Upper lobe of left lung (tissue), 6 donors: ENCODE data around the gene TRIM31. TPM values are rescaled to one million over a fixed set of nuclear protein-coding genes. Genes with fewer than 3 reads are reported as not detected.
"Not testable (repeated sequence)": the region's sequence is repeated elsewhere in the genome, so short reads cannot be mapped to it uniquely, and the experiment has no call there.

ENCODE experiments used
- ATAC-seq, 2 donors: fragments of 200-7000 bp; cut with Tn5 transposase; one replicate each; pipeline ENCODE4 v1.9.1; 2022; ENCODE audit warnings: mild to moderate bottlenecking in 2 of 2, moderate library complexity in 2 of 2; ENCODE audit not compliant: low FRiP score in 2 of 2
- DNase-seq, 2 donors: peaks; one replicate each; pipeline ENCODE4 v3.0.0-alpha.2; 2019 to 2020
- H3K27ac ChIP-seq, 4 donors: fragments of 200-600 bp; sonication (generic); one replicate each; pipeline ENCODE4 v1.5.1; 2016 to 2019
- H3K27me3 ChIP-seq, 4 donors: fragments of 200-600 bp; sonication (generic); one replicate each; pipeline ENCODE4 v1.5.1; 2017 to 2019
- H3K36me3 ChIP-seq, 4 donors: fragments of 200-600 bp; sonication (generic); one replicate each; pipeline ENCODE4 v1.5.1; 2016 to 2019
- H3K4me1 ChIP-seq, 4 donors: fragments of 200-600 bp; sonication (generic); one replicate each; pipeline ENCODE4 v1.5.1; 2018 to 2019
- H3K4me3 ChIP-seq, 4 donors: fragments of 200-600 bp; sonication (generic); one replicate each; pipeline ENCODE4 v1.5.1; 2017 to 2019; ENCODE audit warnings: mild to moderate bottlenecking in 2 of 4, moderate library complexity in 1 of 4
- H3K9me3 ChIP-seq, 4 donors: fragments of 200-600 bp; sonication (generic); one replicate each; pipeline ENCODE4 v1.5.1; 2018 to 2019
- CTCF ChIP-seq, 6 experiments: fragments of 450-650 bp in 4 of 6; fragments of 200-600 bp in 2 of 6; sonication (generic) in 2 of 6; IDR thresholded peaks; one replicate each; pipeline ENCODE4 v1.5.1; 2016 to 2019; ENCODE audit warnings: antibody characterized with exemption in 6 of 6
- EP300 ChIP-seq, 4 donors: sonication (generic); formaldehyde crosslinking; IDR thresholded peaks; one replicate each; pipeline ENCODE4 v1.5.1; 2017; ENCODE audit warnings: antibody characterized with exemption in 4 of 4, control low read depth in 2 of 4
- POLR2A ChIP-seq, 4 donors: fragments of 450-650 bp; IDR thresholded peaks; one replicate each; pipeline ENCODE4 v1.5.1; 2016 to 2017; ENCODE audit warnings: antibody characterized with exemption in 4 of 4, mild to moderate bottlenecking in 2 of 4
- POLR2AphosphoS5 ChIP-seq, 2 donors: sonication (generic); formaldehyde crosslinking; IDR thresholded peaks; one replicate each; pipeline ENCODE4 v1.5.1; 2017; ENCODE audit warnings: antibody characterized with exemption in 2 of 2
- WGBS, 2 donors: methylation state at CpG; one replicate each; pipeline ENCODE4 v1.1.5; 2017 to 2018; 5-methylcytosine and 5-hydroxymethylcytosine counted together
- total RNA-seq, 6 donors: library from RNA; depleted of rRNA in 4 of 6; stranded (reverse); fragments of >200 nt in 4 of 6; gene quantifications; one replicate each; pipeline versions ENCODE4 v1.1.0 to v1.2.1, GENCODE V29; 2016 to 2021
- donor health status: DM: no; HTN: no; CAD: no; lungs with moderate emphysema.
- donor health status: DM: no; HTN: yes; CAD: no; lungs with severe emphysema.

Gene TRIM31
- total RNA-seq, 6 donors from 2014 or later = 0.17 to 0.79 TPM; not detected in 4

- H3K4me1 ChIP-seq = peaks cover 0 to 5% (median 3%) of the 10 kb centered on the region in 4 donors
- H3K36me3 ChIP-seq = no peaks in the 10 kb centered on the region
- DNase-seq (no peak), ATAC-seq (no peak)
- H3K27ac ChIP-seq = no peak overlapping the region
- H3K4me3 ChIP-seq = no peak overlapping the region
- H3K9me3 ChIP-seq = no peaks in the 10 kb centered on the region
- WGBS, 2 donors = 26 to 30% methylated on average over 2 of the region's 2 CpGs
- no peaks in the 10 kb centered on the region for H3K27me3 ChIP-seq
- TF ChIP-seq CTCF (IDR thresholded peaks at IDR 0.05) (no peak), POLR2AphosphoS5 (IDR thresholded peaks at IDR 0.05) (no peak), EP300 (IDR thresholded peaks at IDR 0.05) (no peak), POLR2A (IDR thresholded peaks at IDR 0.05) (no peak)
Observed at GRCh38 chr6:30122515-30122914, 9.6 kb upstream of the TRIM31 start.

DNA sequence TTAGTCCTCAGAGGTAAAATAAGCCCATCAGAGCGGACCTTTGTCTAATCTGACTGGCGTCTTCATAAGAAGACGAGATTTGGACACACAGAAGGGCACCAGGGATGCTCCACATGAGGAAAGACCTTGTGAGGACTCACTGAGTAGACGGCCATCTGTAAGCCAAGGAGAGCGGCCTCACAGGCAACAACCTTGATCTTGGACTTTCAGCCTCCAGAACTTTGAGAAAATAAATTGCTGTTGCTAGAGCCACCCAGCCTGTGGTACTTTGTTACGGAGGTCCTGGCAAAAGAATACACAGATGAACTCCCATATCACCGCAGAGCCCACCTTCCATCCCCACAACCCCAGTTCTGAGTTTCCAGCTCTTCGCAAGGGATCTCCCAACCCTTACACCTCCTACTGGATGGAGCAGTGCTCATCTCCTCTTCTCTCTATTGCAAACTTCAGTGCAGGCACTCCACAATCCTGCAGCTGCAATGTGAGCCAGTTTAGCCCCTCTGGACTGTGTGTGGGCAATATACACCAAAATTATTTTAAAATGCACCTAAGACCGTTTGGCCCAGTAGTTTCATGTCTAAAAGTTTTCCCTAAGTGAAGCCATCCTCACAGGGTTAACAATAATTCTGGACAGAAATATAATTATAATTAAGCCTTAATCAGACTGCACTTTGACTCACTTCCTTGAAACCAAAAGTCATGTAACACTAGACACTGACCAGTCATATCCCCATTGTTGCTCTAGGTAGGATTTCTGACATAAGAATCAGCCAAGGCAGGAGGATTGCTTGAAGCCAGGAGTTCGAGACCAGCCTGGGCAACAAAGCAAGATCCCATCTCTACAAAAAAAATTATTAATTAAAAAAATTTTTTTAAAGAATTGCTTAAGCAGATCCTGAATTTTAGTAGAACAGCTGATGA, 8.8 kb upstream of the TRIM31 start:
- no peak for TF ChIP-seq EP300 (IDR thresholded peaks at IDR 0.05)
- TF ChIP-seq CTCF (IDR thresholded peaks at IDR 0.05) = no peak
- TF ChIP-seq POLR2AphosphoS5 (IDR thresholded peaks at IDR 0.05) = no peak
- TF ChIP-seq POLR2A (IDR thresholded peaks at IDR 0.05) = no peak
- no peaks in the 10 kb centered on the region for H3K36me3 ChIP-seq
- H3K27me3 ChIP-seq = no peaks in the 10 kb centered on the region
- no peak for ATAC-seq
- H3K4me3 ChIP-seq = no peak overlapping the region
- no peak overlapping the region for H3K27ac ChIP-seq
- DNase-seq = no peak
- H3K4me1 ChIP-seq = no peaks in the 10 kb centered on the region
- 78 to 90% methylated on average over 10 of the region's 10 CpGs for WGBS, 2 donors
- no peaks in the 10 kb centered on the region for H3K9me3 ChIP-seq

GRCh38 chr6:30118691-30119090, 5.8 kb upstream of the TRIM31 start:
- DNase-seq, H3K27me3 ChIP-seq, H3K4me1 ChIP-seq, H3K4me3 ChIP-seq, H3K27ac ChIP-seq, H3K9me3 ChIP-seq, H3K36me3 ChIP-seq, ATAC-seq: not testable (repeated sequence)
- WGBS, 2 donors = 89 to 92% methylated on average over 5 of the region's 5 CpGs

DNA sequence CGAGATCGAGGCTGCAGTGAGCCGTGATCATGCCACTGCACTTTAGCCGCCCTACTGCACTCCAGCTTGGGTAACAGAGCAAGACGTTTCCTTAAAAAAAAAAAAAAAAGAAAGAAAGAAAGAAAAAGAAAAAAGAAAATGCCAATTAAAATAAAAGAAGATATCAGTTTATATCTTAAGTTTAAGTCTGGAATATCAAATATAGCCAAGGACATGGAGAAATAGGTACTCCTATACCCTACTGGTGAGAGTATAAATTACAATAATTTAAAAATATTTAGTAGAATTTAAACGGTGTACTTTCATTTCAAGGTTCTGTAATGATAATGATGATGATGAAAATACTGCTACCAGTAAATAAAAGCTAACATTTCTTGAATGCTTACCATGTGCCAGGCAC, 3.8 kb upstream of the TRIM31 start:
- no peak for ATAC-seq
- H3K27me3 ChIP-seq = no peaks in the 10 kb centered on the region

GRCh38 chr6:30113841-30114240, 951 bp upstream of the TRIM31 start:
- H3K36me3 ChIP-seq = no peaks in the 10 kb centered on the region
- no peaks in the 10 kb centered on the region for H3K27me3 ChIP-seq
- ATAC-seq = no peak
- 51 to 54% methylated on average over 1 of the region's 1 CpG for WGBS, 2 donors
- DNase-seq = no peak
- H3K27ac ChIP-seq = no peak overlapping the region
- TF ChIP-seq POLR2A (IDR thresholded peaks at IDR 0.05) = no peak
- no peak for TF ChIP-seq CTCF (IDR thresholded peaks at IDR 0.05)
- no peak for TF ChIP-seq EP300 (IDR thresholded peaks at IDR 0.05)
- TF ChIP-seq POLR2AphosphoS5 (IDR thresholded peaks at IDR 0.05) = no peak
- H3K4me3 ChIP-seq = no peak overlapping the region
- no peaks in the 10 kb centered on the region for H3K9me3 ChIP-seq
- no peaks in the 10 kb centered on the region for H3K4me1 ChIP-seq

More for the DNA sequence above, 3.8 kb upstream of the TRIM31 start:
- H3K4me3 ChIP-seq = no peak overlapping the region
- 75 to 83% methylated on average over 6 of the region's 6 CpGs for WGBS, 2 donors
- DNase-seq = no peak
- no peaks in the 10 kb centered on the region for H3K36me3 ChIP-seq
- no peaks in the 10 kb centered on the region for H3K4me1 ChIP-seq
- no peak overlapping the region for H3K27ac ChIP-seq
- H3K9me3 ChIP-seq = no peaks in the 10 kb centered on the region
- TF ChIP-seq EP300 (IDR thresholded peaks at IDR 0.05) = no peak
- no peak for TF ChIP-seq POLR2AphosphoS5 (IDR thresholded peaks at IDR 0.05)
- no peak for TF ChIP-seq POLR2A (IDR thresholded peaks at IDR 0.05)
- TF ChIP-seq CTCF (IDR thresholded peaks at IDR 0.05) = no peak
